Dermis blood vessel endothelial cell (primary cell): ENCODE data around the gene KCNH8. TPM values are rescaled to one million over a fixed set of nuclear protein-coding genes. Genes with fewer than 3 reads are reported as not detected.

Source experiments
- DNase-seq: peaks from one replicate; pipeline ENCODE4 v3.0.0; 2010
- total RNA-seq: library from RNA; depleted of rRNA; stranded (reverse); fragments of >200 nt; gene quantifications from 2 replicates; pipeline ENCODE4 v1.2.3, GENCODE V29; 2014

KCNH8 gene
- total RNA-seq, 1 donor from 2014 or later: under 0.01 TPM

GRCh38 chr3:19254784-19255338 lies 106.6 kb downstream of the KCNH8 start:
- no peak for DNase-seq

- DNase-seq: no peak
Observed at GRCh38 chr3:19256313-19256712, 108.0 kb downstream of the KCNH8 start.

GRCh38 chr3:19263606-19264005 lies 115.3 kb downstream of the KCNH8 start:
- DNase-seq: no peak

- DNase-seq: no peak
Observed at GRCh38 chr3:19264424-19264823, 116.1 kb downstream of the KCNH8 start.

- DNase-seq: no peak
Observed at GRCh38 chr3:19267040-19267439, 118.7 kb downstream of the KCNH8 start.

- DNase-seq: no peak
Observed at GRCh38 chr3:19270481-19270880, 122.2 kb downstream of the KCNH8 start.

- no peak for DNase-seq
Observed at GRCh38 chr3:19272296-19272695, 124.0 kb downstream of the KCNH8 start.

- no peak for DNase-seq
Observed at GRCh38 chr3:19273091-19273490, 124.8 kb downstream of the KCNH8 start.

GRCh38 chr3:19274576-19274975 lies 126.3 kb downstream of the KCNH8 start:
- no peak for DNase-seq

- DNase-seq: no peak
Observed at GRCh38 chr3:19284974-19285373, 136.7 kb downstream of the KCNH8 start.

GRCh38 chr3:19293295-19293694 lies 145.0 kb downstream of the KCNH8 start:
- DNase-seq: no peak

GRCh38 chr3:19295208-19295607 lies 146.9 kb downstream of the KCNH8 start:
- DNase-seq: no peak

- DNase-seq: no peak
Observed at GRCh38 chr3:19331931-19332330, 183.6 kb downstream of the KCNH8 start.

GRCh38 chr3:19334120-19334519 lies 185.8 kb downstream of the KCNH8 start:
- DNase-seq: no peak

GRCh38 chr3:19338769-19339168 lies 190.5 kb downstream of the KCNH8 start:
- DNase-seq: no peak

GRCh38 chr3:19342389-19342788 lies 194.1 kb downstream of the KCNH8 start:
- no peak for DNase-seq

- no peak for DNase-seq
Observed at GRCh38 chr3:19346759-19347158, 198.4 kb downstream of the KCNH8 start.

- DNase-seq: no peak
Observed at GRCh38 chr3:19347671-19348070, 199.4 kb downstream of the KCNH8 start.

- DNase-seq: no peak
Observed at GRCh38 chr3:19348500-19348899, 200.2 kb downstream of the KCNH8 start.

- peak; percentile 36 for DNase-seq
Observed at GRCh38 chr3:19348941-19349564, 200.7 kb downstream of the KCNH8 start.

GRCh38 chr3:19357947-19358346 lies 209.6 kb downstream of the KCNH8 start:
- DNase-seq: no peak

GRCh38 chr3:19363071-19363470 lies 214.8 kb downstream of the KCNH8 start:
- DNase-seq: no peak

GRCh38 chr3:19364148-19364547 lies 215.8 kb downstream of the KCNH8 start:
- DNase-seq: no peak

GRCh38 chr3:19365471-19365870 lies 217.2 kb downstream of the KCNH8 start:
- no peak for DNase-seq

GRCh38 chr3:19384868-19385267 lies 236.6 kb downstream of the KCNH8 start:
- DNase-seq: no peak
